ENCODE results near the gene EWSR1.
"Not testable (repeated sequence)": the region's sequence is repeated elsewhere in the genome, so short reads cannot be mapped to it uniquely, and the experiment has no call there.

The EWSR1 gene

DNA sequence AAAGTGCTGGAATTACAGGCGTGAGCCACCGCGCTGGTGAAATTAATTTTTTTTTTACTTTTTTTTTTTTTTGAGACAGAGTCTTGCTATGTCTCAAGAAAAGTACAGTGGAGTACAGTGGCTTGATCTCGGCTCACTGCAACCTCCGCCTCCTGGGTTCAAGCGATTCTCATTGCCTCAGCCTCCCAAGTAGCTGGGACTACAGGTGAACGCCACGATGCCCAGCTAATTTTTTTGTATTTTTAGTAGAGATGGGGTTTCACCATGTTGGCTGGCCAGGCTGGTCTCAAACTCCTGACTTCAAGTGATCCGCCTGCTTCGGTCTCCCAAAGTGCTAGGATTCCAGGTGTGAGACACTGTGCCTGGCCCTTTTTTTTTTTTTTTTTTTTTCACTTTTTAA lies 20.2 kb upstream of the EWSR1 start:
- not testable (repeated sequence) for DNase-seq

DNA sequence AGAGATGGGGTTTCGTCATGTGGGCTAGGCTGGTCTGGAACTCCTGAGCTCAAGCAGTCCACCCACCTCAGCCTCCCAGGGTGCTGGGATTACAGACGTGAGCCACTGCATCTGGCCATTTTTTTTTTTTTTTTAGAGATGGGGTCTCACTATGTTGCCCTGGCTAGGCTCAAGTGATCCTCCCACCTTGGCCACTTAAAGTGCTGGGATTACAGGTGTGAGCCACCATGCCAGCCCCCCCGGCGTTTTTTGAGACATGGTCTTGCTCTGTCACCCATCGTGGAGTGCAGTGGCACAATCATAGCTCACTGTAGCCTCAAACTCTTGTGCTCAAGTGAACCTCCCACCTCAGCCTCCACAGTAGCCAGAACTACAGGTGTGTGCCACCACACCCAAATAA lies 16.8 kb upstream of the EWSR1 start:
- DNase-seq: no peak

DNA sequence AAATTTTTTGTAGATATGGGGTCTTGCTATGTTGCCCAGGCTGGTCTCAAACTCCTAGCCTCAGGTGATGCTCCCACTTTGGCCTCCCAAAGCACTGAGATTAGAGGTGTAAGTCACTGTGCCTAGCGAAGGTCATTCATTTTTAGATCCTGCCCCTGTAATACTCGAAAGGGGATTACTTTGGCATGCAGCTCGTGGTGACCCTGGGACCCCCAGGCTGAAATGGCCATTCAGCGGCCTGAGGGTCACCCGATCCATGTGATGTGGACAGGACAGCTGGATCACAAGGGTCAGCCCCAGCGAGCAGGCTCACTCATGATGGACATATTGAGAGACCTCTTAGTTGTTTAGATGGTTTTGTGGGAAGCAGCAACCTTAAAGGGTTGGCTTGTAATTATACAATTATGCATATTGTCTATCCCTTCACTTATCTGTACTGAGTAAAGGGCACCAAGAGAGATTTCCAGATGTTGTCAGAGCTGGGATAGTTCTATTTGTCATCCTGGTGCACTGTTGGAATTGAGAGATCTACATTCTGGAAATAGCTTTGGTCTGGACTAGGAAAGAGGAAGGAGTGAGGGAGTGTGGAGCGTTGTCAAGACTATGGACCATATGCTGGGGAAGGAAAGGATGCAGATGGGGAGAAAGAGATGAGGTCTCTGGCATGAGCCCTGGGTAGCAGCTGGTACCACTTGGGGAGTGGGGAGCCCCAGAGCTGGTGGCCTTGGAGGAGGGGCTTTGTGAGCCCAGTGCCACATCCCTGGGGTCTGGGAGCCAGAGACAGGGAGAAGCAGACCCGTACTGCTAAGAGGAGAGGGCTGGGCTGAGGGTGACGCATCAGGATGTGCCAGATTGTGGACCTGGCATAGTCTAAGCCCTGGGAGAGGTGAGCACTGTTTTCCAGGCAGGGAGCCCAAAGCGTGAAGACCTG lies 15.8 kb upstream of the EWSR1 start:
- DNase-seq: no peak

DNA sequence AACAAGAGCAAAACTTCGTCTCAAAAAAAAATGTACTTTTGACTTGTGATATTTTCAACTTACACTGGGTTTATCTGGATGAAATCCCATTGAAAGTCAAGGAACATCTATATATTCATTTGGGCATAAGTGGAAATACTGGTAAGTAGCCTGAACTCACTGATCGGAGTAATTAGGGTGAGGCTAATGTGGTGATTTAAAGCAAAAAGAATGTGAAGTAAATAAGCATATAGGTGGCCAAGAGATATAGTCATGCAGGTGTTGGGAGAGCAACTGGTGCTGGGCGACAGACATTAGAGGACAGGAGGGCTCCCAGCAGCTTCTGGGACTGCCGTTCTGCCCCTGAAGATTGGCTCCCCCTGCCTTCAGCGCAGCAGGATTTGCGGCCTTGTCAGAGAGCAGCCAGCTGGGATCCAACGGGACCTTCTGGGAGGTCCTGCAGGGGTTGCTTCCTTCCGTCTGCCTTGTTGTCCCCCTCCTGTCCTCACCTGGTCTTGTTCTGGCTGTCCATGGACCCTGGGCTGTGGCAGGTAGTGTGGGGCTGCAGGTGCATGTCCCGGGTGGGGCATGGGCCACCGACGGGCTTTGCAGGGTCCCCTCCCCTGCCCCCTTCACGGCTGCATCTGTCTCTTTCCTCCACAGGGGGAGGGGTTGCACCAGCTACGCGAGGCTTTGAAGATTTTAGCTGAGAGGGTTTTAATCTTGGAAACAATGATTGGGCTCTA lies 14.3 kb upstream of the EWSR1 start:
- DNase-seq: no peak

DNA sequence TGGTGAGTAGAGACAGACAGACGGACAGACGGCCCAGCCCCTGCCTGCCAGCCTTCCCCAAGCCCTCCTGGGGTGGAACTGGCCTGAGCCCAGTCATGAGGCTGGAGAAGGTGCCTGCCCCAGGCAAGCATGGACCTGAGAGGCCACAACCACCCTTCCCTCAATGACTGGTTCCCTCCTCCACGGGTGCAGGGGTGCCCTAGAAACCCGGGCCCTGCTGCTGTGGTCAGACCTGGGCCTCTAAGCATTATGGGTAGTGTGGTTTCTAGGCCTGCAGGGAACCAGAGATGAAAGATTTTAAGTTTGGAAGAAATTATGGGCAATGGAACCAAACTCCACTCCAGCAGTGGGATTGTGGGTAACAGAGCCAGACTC lies 13.8 kb upstream of the EWSR1 start:
- no peak for DNase-seq

DNA sequence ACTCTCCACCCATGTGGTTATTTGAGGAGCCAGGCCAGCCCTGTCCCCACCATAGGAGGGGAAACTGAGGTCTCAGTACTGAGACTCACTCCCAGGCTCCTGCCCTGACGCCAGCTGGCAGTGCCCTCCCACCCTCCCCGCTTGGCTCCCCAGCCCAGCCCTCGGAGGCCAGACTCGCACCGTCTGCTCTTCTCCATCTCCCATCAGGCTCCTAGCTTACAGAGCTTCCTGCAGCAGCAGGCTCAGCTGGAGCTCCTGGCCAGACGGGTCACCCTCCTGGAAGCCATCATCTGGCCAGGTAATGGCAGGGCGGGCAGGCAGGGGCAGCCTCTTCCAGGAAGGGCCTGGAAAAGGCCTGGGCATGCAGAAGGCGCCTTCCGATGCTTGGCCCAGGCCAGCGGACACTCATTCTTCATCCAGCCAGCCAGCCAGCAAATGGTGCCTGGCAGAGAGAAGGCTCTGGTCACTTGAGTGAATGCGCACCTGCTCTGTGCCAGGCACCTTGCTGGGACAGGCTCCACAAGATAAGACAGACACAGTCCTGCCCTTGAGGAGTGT lies 12.9 kb upstream of the EWSR1 start:
- no peak for DNase-seq

DNA sequence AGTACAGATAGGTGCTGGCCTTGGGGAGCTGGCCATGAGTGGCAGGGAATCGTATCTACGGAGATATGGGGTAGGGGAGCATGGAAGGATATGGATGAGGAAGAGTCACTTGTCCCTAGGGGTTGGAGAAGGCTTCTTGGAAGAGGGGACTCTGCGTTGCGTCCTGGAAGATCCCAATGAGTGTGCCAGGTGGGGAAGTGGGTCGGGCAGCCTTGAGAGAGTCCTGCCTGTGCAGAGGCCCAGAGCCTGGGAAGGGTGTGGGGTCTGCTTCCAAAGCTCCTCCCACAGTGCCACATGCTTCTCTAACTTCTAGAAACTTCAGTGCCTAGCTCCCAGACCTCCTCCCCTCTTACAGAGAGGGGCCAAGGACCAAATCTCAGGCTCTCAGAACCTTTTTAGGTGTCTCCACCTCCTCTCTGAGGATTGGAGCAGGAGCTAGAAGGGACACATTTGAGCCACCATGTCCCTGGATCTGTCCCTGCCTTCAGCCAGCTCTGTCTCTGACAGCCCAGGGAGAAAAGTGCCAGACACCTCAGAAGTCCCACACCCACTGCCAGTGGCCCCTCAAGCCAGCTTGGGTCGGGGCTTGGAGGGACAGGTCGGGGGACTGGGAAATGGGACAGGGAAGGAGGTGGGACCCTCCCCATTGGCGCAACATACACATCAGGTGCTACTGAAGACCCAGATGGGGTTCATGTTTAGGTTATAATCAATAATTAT lies 11.3 kb upstream of the EWSR1 start:
- no peak for DNase-seq

DNA sequence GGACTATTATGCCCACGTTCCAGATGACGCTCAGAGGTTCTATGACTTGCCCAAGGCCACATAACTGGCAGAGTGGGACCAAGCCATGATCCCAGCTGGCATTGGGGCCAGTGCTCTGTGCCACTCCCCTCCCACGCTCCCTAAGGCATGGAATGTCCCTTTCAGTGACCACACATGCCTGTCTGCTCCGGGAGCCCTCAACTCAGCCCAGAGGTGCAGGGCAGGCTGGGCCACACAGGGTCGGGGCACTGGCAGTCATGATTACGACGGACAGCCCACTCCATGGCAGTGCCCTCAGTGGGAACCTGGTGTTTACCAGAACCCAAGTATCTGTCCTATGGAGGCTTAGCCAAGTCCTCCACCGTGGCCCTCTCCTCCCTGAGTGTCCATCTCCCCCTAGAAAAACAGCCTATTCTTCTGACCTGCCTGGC lies 10.3 kb upstream of the EWSR1 start:
- no peak for DNase-seq

DNA sequence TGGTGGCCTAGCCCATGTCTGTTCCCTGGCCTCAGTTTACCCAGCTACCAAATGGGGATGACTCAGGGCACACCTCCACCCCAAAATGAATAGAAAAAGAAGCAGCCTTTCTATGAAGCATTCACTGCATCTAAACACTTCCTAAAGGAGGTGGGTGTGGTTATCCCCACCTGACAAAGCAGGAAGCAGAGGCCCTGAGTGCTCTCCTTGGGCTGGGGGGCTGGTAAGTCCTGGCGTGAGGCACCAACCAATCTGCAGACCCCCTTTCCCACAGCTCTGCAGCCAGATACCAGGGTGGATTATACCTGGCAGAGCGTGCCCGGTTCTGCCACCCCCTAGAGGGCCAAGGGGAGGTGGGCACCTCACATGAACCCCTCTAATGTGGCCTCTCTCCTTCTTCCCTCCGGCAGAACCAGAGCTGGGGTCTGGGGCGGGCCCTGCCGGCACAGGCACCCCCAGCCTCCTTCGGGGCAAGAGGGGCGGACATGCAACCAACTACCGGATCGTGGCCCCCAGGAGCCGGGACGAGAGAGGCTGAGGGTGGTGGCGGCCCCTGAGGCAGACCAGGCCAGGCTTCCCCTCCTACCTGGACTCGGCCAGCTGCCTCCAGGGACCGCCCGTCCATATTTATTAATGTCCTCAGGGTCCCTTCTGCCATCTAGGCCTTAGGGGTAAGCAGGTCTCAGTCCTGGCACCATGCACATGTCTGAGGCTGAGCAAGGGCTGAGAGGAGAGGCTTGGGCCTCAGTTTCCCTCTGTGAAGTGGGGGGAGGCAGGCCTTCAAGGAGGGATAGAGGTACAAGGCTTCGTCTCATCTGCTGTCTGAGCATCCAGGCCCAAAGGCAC lies 9.4 kb upstream of the EWSR1 start:
- no peak for DNase-seq

DNA sequence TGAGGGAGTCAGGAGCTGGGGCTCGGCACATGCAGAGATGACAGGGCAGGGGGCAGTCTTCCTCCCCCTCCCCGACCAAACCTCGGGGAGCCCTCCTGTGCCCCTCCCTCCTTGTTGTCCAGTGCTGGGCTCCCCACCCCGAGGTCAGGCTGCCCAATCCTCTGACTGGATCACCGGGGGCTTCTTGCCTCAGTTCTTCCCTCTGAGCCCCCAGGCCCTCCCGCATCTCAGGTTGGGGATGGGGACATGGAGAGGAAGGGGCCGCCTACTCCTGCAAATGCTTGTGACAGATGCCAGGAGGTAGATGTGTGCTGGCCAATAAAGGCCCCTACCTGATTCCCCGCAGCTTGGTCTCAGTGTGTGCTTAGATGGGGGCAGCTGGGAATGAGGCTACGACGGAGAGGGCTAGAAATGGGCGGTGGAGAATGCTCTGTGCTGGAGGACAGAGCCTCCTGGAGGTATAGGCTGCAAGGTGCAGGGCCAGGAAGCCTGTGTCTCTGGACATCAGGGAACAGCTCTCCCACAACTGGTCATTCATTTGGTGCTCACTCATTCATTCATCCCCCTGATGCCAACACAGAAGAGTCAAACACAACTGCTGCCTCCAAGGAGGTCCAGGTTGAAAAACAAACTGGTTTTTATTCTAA lies 8.7 kb upstream of the EWSR1 start:
- no peak for DNase-seq

DNA sequence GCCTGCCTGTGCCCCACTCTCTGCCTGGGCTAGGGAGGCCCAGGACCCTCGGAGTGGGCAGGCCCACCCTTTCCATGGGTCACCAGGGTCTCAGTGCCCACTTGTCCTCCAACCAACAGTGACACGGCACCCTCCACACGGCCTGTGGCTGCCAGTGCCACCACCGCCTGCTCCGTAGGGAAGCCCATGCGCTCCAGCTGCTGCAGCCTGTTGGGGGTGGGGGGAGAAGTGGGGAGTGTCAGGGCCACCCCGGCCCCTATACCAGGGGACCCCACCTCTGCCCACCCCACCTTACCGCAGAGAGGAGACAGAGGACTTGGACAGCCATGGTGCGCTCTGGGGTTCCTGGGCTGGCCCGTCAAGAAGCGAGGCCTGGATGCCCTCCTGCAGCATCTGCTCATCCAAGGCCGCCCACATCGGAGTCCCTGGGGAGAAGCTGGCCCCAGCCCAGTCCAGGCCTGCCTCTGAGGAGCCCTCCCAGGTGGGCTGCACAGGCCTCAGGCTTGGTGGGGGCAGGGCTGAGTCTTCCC lies 8.0 kb upstream of the EWSR1 start:
- DNase-seq: no peak

DNA sequence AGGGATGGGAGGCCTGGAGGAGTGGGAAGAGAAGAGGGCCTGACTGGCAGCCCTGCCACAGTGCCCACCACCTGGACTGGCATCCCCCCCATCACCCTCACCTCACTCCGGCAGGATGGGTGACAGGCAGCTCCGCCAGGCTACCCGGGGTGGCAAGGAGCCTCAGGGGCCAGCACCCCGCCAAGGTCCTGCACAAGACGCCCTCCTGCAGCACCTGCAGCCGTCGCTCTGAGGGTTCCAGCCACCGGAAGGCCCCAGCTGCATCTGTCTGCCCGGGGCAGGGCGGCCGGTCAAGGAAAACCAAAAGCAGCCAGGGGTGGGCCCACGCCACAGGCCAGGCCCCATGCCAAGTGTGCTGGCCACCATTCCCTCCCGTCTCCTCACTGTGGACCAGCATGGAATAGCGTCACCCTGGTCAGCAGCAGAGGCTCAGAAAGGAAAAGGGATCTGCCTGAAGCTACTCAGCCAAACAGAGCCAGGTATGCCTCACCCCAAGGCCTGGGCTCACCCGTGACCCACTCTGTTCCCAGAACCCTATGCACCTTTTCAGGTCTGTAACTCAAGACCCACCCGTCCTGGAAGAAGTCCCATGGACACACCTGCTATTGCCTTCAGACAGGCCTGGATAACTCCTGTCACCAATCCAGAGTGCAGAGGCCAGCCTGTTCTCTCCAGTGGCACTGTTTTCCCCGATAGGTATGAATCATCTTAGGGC lies 7.3 kb upstream of the EWSR1 start:
- no peak for DNase-seq

DNA sequence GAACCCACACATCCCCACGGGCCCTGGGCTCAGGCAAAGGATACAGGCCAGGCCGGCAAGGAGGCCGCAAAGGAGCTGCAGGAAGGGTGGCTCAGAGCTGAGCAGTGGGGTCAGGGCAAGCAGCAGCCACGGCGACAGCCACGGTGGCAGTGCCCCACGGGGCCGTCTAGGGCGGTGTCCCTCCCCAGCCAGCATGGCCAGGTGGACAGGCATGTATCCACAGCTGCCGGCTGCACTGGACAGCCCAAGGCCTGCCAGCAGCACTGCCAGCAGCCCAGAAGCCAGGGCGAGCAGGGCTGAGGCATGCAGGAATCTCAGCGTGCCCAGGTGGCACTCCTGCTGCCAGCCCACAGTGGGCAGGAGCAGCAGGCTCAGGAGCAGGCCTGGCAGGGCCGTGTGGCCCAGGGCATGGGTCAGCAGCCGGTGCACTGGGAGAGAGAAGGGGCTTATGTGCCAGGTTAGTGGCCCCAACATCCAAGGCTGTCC lies 4.2 kb upstream of the EWSR1 start:
- DNase-seq: no peak

DNA sequence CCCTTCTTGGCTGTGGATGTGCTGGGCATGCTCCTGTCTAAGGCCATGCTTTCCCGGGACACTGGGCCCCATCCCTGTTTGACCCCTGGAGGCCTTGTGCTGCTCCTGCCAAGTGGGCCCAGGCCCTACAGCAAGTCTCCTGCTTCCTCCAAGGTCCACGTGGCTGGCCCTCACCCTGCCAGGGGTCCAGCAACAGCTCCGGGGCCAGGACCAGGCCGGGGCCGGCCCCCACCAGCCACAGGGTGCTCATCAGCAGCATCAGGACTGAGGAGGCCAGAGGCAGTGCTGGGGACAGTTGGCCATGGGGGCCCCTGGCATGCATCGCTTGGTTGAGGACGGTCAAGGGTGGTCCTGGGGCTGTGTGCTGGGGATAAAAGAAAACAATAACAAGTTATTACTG lies 2.8 kb upstream of the EWSR1 start:
- no peak for DNase-seq

DNA sequence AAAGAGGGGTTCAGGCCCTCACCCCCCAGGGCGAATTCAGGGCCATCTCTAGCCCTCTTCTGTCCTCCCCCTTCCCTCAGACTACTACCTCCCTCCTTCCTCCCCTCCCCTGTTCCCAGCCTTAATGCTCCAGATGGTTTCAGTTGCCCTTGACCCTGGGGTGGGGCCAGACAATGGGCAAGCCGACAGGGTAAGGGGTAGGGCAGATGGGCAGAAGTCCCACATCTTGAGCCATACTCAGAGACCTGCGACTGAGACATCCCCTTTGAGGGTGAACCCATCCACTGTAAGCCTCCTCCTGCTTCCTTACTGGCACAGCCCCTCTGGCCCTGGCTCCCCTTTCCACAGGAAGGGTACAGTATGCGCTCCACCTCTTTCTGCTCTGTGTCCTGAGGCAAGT lies 2.1 kb upstream of the EWSR1 start:
- DNase-seq: no peak

DNA sequence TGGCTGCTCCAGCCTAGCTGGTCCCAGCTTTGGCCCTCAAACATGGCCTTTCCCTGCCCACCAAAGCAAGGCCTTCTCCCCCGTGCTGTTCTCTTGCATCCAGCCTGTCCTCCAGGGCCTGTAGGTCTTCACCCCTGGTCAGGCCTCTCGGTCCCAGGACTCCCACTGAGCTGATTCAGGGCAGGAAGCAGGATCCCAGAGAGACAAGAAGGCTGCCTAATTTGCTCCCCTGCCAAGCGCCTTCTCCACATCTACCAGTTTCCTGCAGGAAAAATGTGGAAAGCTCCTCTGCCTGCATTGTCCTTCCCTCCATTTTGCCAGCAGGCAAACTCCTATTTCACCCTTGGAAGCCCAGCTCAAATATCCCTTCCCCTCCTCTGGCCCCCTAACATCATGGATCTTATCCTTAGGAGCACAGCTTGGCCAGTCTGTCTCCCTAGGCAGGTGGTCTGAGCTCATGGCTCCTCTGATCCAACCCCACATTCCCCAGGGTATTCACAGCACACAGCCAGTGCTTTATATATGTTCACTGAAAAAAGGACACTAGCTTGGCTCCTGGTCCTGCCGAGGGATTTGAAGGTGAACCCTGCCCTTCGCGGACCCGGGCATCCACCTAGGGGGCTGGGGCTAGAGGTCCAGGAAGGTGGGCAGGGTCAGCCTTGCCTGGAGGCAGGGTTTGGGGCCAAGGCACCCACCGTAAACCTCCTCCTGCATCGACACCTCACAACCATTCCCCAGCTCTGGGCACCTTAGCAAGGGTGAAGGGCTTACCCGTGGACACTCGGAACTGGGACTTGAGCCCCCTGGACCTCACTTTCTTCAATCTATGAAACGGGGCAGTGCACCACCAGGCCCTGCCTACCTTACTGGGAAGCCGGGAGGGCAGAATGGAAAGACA lies 1.3 kb upstream of the EWSR1 start:
- no peak for DNase-seq

DNA sequence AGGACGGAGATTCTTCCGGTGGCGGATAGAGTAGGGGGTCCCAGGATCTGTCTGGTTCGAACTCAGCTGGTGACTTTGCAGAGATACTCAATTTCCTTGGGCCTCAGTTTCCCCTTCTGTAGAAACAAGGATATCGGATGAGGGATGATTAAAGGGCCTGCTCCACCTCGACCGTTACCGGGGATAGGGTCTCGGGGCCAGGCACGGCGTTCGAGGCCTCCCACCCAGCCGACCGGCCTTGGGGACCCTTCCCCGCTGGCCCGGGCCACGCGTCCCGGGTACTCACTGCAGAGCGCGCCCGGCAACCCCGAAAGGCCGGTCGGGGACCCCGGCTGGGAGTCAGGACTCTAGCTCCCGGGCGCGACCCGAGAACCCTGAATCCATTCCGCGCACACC lies 608 bp upstream of the EWSR1 start:
- DNase-seq: no peak

DNA sequence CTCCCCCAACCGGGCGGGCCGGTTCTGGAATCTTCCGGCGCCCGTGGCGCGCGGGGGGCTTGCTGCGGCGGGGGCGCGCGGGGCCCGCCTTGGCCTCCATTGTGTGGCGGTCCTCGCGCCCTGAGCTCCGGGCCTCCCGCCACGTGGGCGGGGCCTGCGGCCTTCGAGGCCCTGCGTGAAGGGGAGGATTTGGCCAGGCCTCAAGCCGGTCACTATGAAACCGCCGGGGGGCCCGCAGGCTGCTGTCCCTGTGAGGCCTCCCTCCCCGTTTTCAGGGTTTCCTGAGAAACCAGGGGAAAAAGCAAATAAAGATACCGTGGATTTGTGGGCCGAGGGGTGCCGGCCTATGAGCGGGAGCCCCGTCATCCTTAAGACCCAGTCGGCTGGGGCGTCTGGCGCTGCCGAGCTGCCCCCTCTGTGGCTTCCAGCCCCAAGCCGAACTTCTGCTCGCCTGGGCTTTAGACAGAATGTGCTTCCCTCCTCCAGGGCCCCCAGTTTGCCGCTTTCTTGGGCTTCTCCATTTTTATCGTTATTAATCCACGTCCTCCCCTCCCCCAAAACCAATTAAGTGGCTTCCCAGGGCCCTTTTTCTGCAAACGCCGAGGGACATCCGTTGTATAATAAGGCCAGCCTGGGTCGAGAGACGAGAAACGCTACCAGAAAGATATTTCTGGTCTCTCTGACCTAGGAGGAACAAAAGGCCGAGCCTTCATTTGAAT lies 602 bp downstream of the EWSR1 start:
- peak; percentile 31 for DNase-seq

DNA sequence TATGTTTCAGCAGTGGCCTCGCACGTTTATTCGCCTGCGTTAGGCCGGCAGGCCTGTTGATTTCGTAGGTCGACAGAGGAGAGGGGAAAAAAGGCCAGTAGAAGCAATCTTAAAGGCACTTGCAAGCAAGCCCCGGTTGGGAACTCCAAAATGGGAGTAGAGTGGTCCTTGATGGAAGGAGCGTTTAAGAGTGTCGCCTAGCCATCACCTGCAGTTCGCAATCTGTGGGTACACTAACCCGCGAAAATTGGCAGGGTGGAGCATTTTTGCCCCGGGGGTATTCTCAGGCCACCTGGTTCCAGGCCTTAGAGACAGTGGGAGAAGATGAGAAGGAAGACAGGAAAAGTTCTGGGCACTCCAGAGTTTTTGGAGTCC lies 1.1 kb downstream of the EWSR1 start:
- DNase-seq: no peak

All from stimulated activated CD4-positive, alpha-beta T cell treated with anti-CD3 and anti-CD28 coated beads, Interleukin-12 subunit alpha, Interleukin-12 subunit beta, amount 100 ng/mL, for 4 hours (primary cell).